ENCODE results near the gene SPATA20.

- TF ChIP-seq CTCF (IDR thresholded peaks at IDR 0.05): no peak
- no peak for TF ChIP-seq POLR2A (IDR thresholded peaks at IDR 0.05)
Observed at GRCh38 chr17:50536683-50537646, 10.0 kb upstream of the SPATA20 start.
